Panc1 (cell line): ENCODE results near the gene SAMM50.

ENCODE experiments used
- TCF7L2 ChIP-seq: IDR thresholded peaks from 2 replicates; pipeline ENCODE4 v1.6.1; 2011; ENCODE audit warnings: mild to moderate bottlenecking, low read depth, low read length, inconsistent platforms
- TF ChIP-seq, protein P1 (sequence below): fragments of 450-650 bp; IDR thresholded peaks from 2 replicates; pipeline ENCODE4 v1.5.1; 2017; ENCODE audit warnings: mild to moderate bottlenecking

DNA sequence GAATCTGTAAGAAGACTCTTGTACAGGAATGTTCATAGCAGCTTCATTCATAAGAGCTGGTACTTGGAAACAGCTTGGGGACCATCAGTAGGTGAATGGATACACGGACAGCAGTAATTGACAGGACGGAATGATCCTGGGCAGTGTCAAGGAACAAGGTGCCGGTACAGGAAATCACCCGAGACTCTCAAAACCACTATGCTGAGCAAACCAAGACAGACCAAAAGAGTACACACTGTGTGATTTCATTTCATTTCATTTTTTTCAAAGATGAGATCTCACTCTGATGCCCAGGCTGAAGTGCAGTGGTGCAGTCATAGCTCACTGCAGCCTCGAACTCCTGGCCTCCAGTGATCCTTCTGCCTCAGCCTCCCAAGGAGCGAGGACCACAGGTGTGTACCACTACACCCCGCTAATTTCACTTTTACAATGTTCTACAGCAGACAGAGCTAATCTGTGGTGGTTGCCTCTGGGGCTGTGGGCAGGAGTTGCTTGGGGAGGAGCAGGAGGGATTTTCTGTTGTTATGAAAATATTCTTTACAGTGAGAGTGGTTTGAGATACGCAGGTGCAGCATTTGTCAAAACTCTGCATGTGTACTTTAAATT lies 84.4 kb downstream of the SAMM50 start:
- TF ChIP-seq, protein P1, sequence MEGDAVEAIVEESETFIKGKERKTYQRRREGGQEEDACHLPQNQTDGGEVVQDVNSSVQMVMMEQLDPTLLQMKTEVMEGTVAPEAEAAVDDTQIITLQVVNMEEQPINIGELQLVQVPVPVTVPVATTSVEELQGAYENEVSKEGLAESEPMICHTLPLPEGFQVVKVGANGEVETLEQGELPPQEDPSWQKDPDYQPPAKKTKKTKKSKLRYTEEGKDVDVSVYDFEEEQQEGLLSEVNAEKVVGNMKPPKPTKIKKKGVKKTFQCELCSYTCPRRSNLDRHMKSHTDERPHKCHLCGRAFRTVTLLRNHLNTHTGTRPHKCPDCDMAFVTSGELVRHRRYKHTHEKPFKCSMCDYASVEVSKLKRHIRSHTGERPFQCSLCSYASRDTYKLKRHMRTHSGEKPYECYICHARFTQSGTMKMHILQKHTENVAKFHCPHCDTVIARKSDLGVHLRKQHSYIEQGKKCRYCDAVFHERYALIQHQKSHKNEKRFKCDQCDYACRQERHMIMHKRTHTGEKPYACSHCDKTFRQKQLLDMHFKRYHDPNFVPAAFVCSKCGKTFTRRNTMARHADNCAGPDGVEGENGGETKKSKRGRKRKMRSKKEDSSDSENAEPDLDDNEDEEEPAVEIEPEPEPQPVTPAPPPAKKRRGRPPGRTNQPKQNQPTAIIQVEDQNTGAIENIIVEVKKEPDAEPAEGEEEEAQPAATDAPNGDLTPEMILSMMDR = no peak
- no peak for TF ChIP-seq TCF7L2
